GM03348 (cell line): Measurements from ENCODE around the gene CTU2.

Source experiments
- DNase-seq: peaks from one replicate; pipeline ENCODE4 v3.0.0; 2012; ENCODE audit warnings: low spot score

Gene CTU2

GRCh38 chr16:88681709-88682451, 24.4 kb upstream of the CTU2 start:
- DNase-seq, result no peak

GRCh38 chr16:88684569-88685155, 21.6 kb upstream of the CTU2 start:
- no peak for DNase-seq

DNA sequence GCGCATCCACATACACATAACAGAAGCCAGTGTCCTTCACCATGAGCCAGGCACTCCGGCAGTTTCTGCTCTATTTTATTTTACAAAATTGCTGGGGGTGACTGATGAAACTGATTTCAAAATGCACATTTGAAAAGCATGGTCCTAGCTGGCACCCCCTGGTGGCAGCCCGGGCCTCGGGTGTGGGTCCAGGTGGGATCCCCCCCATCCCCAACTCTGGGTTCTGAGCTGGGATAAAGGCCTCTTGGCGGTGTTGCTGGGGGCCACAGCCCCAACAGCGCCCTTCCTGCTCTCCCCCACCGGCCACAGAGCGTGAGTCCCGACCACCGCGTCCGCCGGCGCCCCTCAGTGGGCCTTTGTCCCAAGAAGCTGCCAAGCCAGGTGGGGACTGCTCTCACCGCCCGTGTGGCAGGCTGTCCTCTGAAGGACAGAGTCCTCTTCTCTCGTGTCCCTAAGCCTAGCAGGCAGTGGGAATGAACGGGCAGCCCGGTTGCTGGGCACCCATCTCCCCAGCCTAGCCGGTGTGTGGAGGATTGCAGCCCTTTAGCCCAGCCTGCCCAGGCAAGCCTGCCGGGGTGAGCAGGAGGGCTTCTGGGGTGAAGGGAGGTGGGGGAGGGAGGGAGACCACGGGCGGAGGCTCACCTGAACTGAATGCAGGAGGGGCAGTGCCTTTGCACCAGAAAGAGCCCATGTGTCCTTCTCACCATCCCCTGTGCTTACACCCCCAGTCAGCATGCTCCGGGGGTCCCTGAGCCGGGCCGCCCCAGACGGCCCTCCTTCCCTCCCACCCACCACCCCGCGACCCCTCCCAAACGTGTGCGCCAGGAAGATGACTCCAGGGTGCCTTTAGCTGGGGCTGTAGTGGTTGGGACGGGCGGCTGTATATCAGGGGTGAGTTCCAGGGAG, 20.9 kb upstream of the CTU2 start:
- peak; percentile 88 for DNase-seq

DNA sequence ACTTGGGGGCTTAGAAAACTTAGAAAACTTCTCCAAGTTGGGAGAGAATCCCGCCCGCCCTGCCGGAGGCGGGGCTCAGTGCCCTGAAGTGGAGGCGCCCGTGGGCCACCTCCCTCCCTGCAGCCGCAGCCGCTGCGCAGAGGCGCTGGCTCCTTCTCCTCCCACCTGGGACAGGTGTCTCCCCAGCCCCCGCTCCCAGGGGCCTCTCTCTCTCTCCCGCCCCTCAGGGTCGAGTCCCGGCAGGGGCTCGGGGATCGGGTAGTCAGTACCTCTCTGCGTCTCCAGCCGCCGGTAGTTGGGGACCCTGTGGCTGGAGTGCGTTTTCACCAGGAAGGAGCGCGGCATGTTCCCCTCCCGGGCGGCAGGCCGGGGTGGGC, 20.3 kb upstream of the CTU2 start:
- DNase-seq, result peak; percentile 53

GRCh38 chr16:88686439-88687253, 19.7 kb upstream of the CTU2 start, which contains the start of gene SNAI3:
Gene SNAI3, minus strand, starts transcription at chr16:88686507. Its CDS starts 101 bp downstream, at chr16:88686406.
- DNase-seq, result peak; percentile 86

- no peak for DNase-seq
Measured at GRCh38 chr16:88687254-88687576, 19.1 kb upstream of the CTU2 start.

DNA sequence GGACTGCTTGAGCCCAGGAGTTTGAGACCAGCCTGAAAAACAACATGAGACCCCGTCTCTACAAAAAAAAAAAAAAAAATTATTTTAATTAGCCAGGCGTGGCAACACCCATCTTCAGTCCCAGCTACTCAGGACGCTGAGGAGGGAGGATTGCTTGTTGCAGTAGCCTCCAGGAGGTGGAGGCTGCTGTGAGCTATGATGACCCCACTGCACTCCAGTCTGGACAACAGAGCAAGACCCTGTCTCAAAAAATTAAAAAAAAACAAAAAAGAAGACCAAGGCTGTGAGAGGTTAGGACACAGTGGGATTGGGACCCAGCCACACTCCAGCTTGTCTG, 18.7 kb upstream of the CTU2 start:
- DNase-seq, result no peak

- DNase-seq, result no peak
Measured at GRCh38 chr16:88688013-88688778, 18.1 kb upstream of the CTU2 start.

- DNase-seq, result no peak
Measured at GRCh38 chr16:88690341-88691128, 15.8 kb upstream of the CTU2 start.

DNA sequence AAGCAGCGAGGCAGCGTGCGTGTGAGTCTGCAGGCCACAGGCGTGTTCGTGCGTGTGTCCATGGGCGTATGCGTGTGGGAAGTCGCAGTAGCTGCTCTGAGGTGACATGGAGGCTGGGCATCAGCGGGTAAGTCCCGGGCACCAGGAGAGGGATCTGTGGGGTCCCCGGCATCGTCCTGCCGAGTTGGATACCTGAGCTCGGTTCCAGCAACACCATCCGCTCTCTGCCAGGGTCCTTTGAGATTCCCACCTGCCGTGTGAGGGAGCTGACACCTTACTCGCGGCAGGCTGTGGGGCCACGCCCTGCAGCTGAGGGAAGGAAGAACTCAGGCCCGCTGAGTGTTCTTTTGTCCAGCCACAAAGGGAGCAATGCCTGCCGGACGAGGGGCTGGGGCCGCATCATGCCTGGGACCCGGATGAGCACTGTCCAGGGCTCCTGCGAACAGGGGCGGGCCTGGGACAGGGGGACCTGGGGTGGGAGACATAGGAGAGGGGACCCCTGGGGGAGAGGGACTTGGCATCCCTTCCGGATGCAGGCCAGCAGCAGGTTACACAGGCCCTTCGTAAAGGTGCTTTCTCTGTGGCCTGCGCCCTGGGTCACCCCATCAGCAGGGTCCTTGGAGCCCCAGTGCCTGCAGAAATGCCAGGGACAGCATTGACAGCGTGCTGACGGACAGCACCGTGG, 15.0 kb upstream of the CTU2 start:
- DNase-seq, result no peak

DNA sequence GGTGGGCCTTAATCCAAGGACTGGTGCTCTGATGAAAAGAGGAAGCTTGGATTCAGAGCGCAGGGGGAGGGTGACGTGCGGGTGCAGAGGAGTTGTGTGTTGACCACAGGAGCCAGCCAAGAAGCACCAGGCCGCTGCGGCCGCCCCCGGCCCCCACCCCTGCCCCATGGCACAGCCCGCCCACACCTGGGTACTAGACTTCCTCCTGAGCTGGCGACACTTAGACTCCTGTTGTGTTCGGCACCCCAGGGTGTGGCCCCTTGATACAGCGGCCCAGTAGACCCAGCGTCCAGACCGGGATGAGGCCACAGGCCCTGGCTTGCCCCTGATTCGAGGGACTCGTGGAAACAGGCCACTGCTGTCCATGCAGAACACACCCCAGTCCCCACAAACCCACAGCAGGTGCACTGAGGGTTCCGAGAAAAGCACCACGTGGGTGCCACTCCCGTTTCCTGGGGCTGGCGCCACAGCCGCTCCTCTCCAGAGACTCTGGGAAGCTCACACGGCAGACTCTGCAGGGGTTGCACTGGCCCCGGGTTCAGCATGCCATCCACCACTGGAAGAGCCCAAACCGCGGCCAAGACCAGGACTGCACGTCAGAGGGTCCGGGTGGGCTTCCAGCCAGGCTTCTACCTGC, 14.3 kb upstream of the CTU2 start:
- DNase-seq, result no peak

- DNase-seq, result no peak
Measured at GRCh38 chr16:88692861-88693260, 13.4 kb upstream of the CTU2 start.

DNA sequence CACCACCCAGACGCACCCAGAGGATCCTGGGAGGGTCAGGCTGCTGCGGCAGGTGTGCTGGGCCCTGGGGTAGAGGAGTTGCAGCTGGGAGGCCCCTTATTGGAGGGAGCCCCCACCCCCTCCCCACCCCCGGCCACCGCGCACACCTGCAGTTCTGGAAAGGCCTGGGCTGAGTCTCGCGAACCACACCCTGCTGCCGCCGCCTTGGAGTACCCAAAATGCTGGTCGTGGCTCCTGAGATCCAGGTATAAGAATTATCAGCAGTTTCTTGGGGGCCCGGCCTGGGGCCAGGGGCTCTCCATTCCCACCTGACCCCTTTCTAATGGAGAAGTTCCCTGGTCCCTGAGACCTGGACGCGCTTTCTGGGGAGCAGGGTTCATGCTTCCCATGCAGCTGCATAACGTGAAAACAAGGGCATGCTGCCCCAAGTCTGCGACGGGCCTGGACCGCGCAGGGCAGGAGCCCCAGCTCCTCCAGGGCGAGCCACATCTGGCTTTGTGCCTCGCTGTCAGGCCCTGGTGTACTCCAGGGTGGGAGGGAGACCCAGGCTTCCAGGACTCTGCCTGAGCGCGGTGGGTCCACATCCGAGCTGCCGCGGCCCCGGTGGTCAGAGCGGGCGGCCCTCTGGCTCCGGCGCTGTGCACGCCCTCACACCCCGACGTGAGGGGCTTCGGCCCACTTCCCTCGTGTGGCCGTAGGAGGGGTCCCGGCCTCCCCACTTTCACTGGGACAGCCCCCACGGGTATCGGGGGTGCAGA, 12.7 kb upstream of the CTU2 start:
- no peak for DNase-seq

DNA sequence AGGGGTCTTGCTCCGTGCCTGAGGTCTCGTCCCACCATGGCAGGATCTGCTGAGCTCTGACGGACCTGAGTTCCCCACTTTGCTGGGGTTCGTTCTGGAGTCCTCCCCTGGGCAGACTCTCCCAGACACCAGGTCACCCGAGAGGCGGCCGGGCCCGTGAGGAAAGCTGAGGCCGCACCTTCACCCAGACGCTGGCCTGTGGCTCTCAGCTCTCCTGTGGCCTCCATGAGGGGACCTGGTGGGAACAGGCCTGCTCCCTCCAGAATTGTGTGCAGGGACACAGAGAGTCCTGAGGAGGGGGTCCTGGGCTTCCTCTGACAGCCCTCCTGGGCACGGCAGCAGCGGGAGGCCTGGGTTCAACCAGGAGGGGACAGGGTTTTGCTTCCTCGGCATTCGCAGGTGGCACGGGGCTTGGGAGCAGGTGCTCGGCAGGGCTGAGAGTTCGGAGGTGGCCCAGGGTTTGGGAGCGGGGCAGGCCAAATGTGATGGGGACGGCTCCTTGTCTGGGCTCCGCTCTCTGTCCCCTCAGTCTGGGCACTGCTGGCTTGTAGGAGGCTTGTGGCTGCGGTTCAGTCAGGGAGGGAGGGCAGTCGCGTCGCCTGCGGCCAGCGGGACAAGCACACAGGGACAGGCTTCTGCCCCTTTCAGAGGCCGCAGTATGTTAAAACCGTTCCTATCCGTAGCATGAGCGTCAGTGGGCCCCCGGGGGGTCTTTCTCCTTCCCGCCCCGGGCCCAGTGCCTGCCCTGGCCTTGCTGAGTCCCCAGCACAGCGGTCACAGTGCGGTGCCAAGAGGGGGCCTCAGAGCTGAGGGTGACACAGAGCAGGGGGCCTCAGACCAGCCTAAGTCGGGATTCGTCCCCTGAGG, 11.8 kb upstream of the CTU2 start:
- DNase-seq, result no peak

DNA sequence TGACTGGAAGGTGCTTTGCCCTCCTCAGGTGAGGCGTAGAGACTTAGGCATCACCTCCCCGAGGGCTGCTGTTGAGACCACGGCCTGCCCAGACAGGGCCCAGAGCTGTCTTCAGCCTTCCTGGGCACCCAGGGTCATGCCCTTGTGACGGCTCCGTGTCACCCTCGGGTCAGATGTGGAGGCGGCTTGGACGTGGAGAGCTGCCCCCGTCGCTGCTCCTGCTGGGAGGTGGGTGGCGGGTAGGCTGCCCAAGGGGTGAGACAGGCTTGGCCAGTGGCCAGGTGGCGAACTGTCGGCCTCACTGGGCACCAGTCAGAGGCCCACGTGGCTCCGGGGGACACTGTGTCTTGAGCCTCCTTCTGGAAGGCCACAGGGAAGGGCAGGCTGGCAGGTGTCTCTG, 11.1 kb upstream of the CTU2 start:
- no peak for DNase-seq

DNA sequence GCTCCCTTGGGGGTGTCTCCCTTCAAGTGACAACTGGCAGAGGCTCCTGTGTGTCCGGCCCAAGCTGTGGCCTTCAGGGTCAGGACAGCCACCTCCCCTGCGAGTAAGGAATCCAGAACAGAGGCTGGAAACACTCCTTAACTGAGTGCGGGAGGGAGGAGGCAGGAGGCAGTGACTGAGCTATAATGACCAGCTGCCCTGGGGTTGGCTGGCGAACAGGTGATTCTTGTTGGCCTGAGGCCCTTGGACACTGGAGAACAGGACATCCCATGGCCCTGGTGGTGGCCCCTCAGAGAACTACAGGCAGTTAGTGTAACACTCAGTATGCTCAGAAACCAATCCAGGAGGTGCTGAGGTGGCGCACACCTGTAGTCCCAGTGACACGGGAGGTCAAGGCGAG, 10.6 kb upstream of the CTU2 start:
- no peak for DNase-seq

- no peak for DNase-seq
Measured at GRCh38 chr16:88696441-88696840, 9.9 kb upstream of the CTU2 start.
